Endothelial cell of umbilical vein (primary cell): ENCODE measurements around the gene BCAN. TPM values are rescaled to one million over a fixed set of nuclear protein-coding genes. Genes with fewer than 3 reads are reported as not detected.

Experiments used
- BruUV-seq: library from RNA; stranded (reverse); fragments of 400-500 nt; replicated peaks from 2 replicates; lab custom pipeline; 2021; lab: Mats Ljungman, UMichigan
- CTCF ChIA-PET: fragments of 300-600, 350-600 bp; sonication (Branson Sonifier 250); formaldehyde crosslinking; loops from one replicate; lab custom pipeline; 2021; ENCODE audit warnings: antibody characterized with exemption, inconsistent platforms; lab: Charles Lee
- POLR2A ChIA-PET: fragments of 300-600, 350-600 bp; sonication (Branson Sonifier 250); formaldehyde crosslinking; loops from one replicate; lab custom pipeline; 2021; ENCODE audit warnings: antibody characterized with exemption, inconsistent platforms; lab: Charles Lee
- DNase-seq: peaks from one replicate; pipeline ENCODE4 v3.0.0-alpha.2; 2011; ENCODE audit warnings: low read depth, low spot score
- FAIRE-seq: peaks from 2 replicates; lab custom pipeline; 2011; peaks lifted over from hg19 to GRCh38; lab: Jason Lieb, UNC
- H2AFZ ChIP-seq: 2 replicates; pipeline ENCODE4 v1.6.0; 2012; ENCODE audit warnings: low read depth, low read length, control low read depth, inconsistent platforms
- H3K27ac ChIP-seq: 2 replicates; pipeline ENCODE4 v1.5.1; 2011; ENCODE audit warnings: low read depth, mild to moderate bottlenecking, control low read depth, low read length, moderate library complexity; ENCODE audit not compliant: insufficient read depth
- H3K27me3 ChIP-seq, 2 experiments: 2 replicates each; pipeline versions ENCODE4 v1.6.0 to v1.6.1; 2011; ENCODE audit warnings: low read length in 2 of 2, mixed read lengths in 1 of 2; ENCODE audit not compliant: control insufficient read depth in 2 of 2, insufficient read depth in 2 of 2
- H3K36me3 ChIP-seq, 2 experiments: 2 replicates in 1 of 2; 3 replicates in 1 of 2; pipeline ENCODE4 v1.5.1; 2011; ENCODE audit warnings: low read length in 2 of 2, mild to moderate bottlenecking in 1 of 2, moderate library complexity in 1 of 2; ENCODE audit not compliant: control insufficient read depth in 2 of 2, insufficient read depth in 2 of 2; ENCODE audit errors: extremely low read depth in 1 of 2
- H3K4me1 ChIP-seq: 3 replicates; pipeline ENCODE4 v1.5.1; 2011; ENCODE audit warnings: mild to moderate bottlenecking, low read length; ENCODE audit not compliant: control insufficient read depth, insufficient read depth; ENCODE audit errors: extremely low read depth
- H3K4me2 ChIP-seq: 2 replicates; pipeline ENCODE4 v1.6.1; 2011; ENCODE audit warnings: low read length, control low read depth, mixed read lengths; ENCODE audit not compliant: insufficient read depth
- H3K4me3 ChIP-seq, 3 experiments: fragments of 200-600 bp in 1 of 3; sonication (generic), shearing (Covaris generic) in 1 of 3; replicated peaks in 1 of 3; 2 replicates each; pipeline ENCODE4 v1.5.1; 2011 to 2016; ENCODE audit warnings: control low read depth in 3 of 3, low read length in 3 of 3, mild to moderate bottlenecking in 2 of 3, inconsistent platforms in 1 of 3, low read depth in 1 of 3, moderate library complexity in 1 of 3; ENCODE audit not compliant: insufficient read depth in 1 of 3
- H3K79me2 ChIP-seq: 2 replicates; pipeline ENCODE4 v1.6.0; 2012; ENCODE audit warnings: low read length, inconsistent platforms; ENCODE audit not compliant: control insufficient read depth, insufficient read depth
- H3K9ac ChIP-seq: replicated peaks from 2 replicates; pipeline ENCODE3; 2011; ENCODE audit warnings: low read length, control low read depth; ENCODE audit not compliant: insufficient read depth; ENCODE audit errors: extremely low read depth
- H3K9me1 ChIP-seq: replicated peaks from 3 replicates; pipeline ENCODE4 v1.6.0; 2011; ENCODE audit warnings: mild to moderate bottlenecking, low read length; ENCODE audit not compliant: control insufficient read depth, insufficient read depth; ENCODE audit errors: extremely low read depth
- H3K9me3 ChIP-seq: replicated peaks from 2 replicates; pipeline ENCODE4 v1.5.1; 2012; ENCODE audit warnings: low read length, inconsistent platforms; ENCODE audit not compliant: control insufficient read depth, insufficient read depth
- H4K20me1 ChIP-seq: replicated peaks from 2 replicates; pipeline ENCODE3; 2011; ENCODE audit warnings: mild to moderate bottlenecking, low read length; ENCODE audit not compliant: control insufficient read depth, insufficient read depth; ENCODE audit errors: extremely low read depth
- CTCF ChIP-seq, 2 donors: IDR thresholded peaks; 1 replicate in 1 of 2; 2 replicates in 1 of 2; pipeline ENCODE4 v1.5.1; 2011; ENCODE audit warnings: low read length in 2 of 2, mild to moderate bottlenecking in 2 of 2, moderate library complexity in 2 of 2, control low read depth in 1 of 2, inconsistent platforms in 1 of 2, low read depth in 1 of 2; ENCODE audit not compliant: insufficient read depth in 1 of 2; ENCODE audit errors: extremely low read depth in 1 of 2
- EZH2 ChIP-seq: IDR thresholded peaks from 2 replicates; pipeline ENCODE4 v1.6.1; 2012; ENCODE audit warnings: borderline replicate concordance, low read depth, mild to moderate bottlenecking, moderate library complexity, low read length, inconsistent platforms; ENCODE audit not compliant: severe bottlenecking
- FOS ChIP-seq: IDR thresholded peaks from 2 replicates; pipeline ENCODE4 v1.6.1; 2011; ENCODE audit warnings: mild to moderate bottlenecking, low read length, moderate library complexity, borderline replicate concordance; ENCODE audit not compliant: insufficient read depth
- GATA2 ChIP-seq: IDR thresholded peaks from 2 replicates; pipeline ENCODE4 v1.7.0; 2011; ENCODE audit warnings: low read depth, mild to moderate bottlenecking, moderate library complexity, mixed read lengths, low read length; ENCODE audit not compliant: insufficient read length, insufficient read depth
- JUN ChIP-seq: IDR thresholded peaks from 2 replicates; pipeline ENCODE4 v1.6.1; 2011; ENCODE audit warnings: borderline replicate concordance, low read depth; ENCODE audit not compliant: insufficient read length, insufficient read depth
- MAX ChIP-seq: IDR thresholded peaks from 2 replicates; pipeline ENCODE4 v1.6.1; 2011; ENCODE audit not compliant: insufficient read depth, insufficient read length
- MYC ChIP-seq: IDR thresholded peaks from one replicate; pipeline ENCODE4 v1.6.1; 2011; ENCODE audit warnings: mild to moderate bottlenecking, low read depth, low read length
- POLR2A ChIP-seq: IDR thresholded peaks from 2 replicates; pipeline ENCODE4 v1.6.1; 2012; ENCODE audit warnings: low read depth, mild to moderate bottlenecking, control low read depth, low read length
- POLR2AphosphoS5 ChIP-seq: IDR thresholded peaks from 2 replicates; pipeline ENCODE4 v1.6.1; 2012; ENCODE audit warnings: low read depth, mild to moderate bottlenecking, control low read depth, low read length, moderate library complexity; ENCODE audit not compliant: insufficient read depth
- dilution Hi-C: fragments of 300-500 bp; cut with MboI; formaldehyde crosslinking; loops from one replicate; pipeline ENCODE4 v1.15.0; 2019; ENCODE audit warnings: low sequenced_read_pairs; ENCODE audit not compliant: extremely low pct_ligation_motif_present
- intact Hi-C: fragments of 100-400 bp; cut with micrococcal nuclease; formaldehyde crosslinking; loops from one replicate; pipeline ENCODE4 v1.10.0; 2022
- polyA plus RNA-seq, 4 experiments: library from polyadenylated mRNA; depleted of rRNA in 3 of 4; stranded (reverse) in 3 of 4; unstranded in 1 of 4; fragments of >200 nt; gene quantifications; 2 replicates each; pipeline versions ENCODE4 v1.2.1 to v1.2.3, GENCODE V29; 2011 to 2012; ENCODE audit warnings: missing spikeins in 1 of 4
- total RNA-seq: library from RNA; stranded (reverse); gene quantifications from 2 replicates; pipeline ENCODE4 v1.2.3, GENCODE V29; 2021

BCAN gene
- total and polyA plus RNA-seq, 2 donors (not counting 3 experiments of a cell fraction or from before 2014, with no cell fraction given) = 0.15 TPM; not detected in 1

- Histone ChIP-seq H2AFZ (no peak overlapping the region), H3K36me3 (no peaks in the 10 kb centered on the region), H3K4me1 (no peaks in the 10 kb centered on the region), H3K9me1 (no peaks in the 10 kb centered on the region), H4K20me1 (no peaks in the 10 kb centered on the region), H3K4me2 (no peak overlapping the region), H3K27me3 (peaks cover 56 to 58% of the 10 kb centered on the region in 2 experiments), H3K9ac (no peak overlapping the region), H3K9me3 (no peaks in the 10 kb centered on the region), H3K27ac (no peak overlapping the region), H3K79me2 (no peaks in the 10 kb centered on the region), H3K4me3 (no peak overlapping the region)
- intact Hi-C loops (no loop called here), dilution Hi-C loops (no loop called here)
- ChIA-PET CTCF (interaction anchor here (1.2 kb wide), 1 partner anchor 59 kb away, joined by 3 read pairs; no protein-coding TSS in a partner anchor), POLR2A (no interaction called here)
- no peak for FAIRE-seq
- BruUV-seq = no TSS peak
- DNase-seq = no peak
- TF ChIP-seq POLR2A (no peak), EZH2 (peak; percentile 45), MAX (no peak), FOS (no peak)
Observed at GRCh38 chr1:156646738-156647211, 4.9 kb downstream of the BCAN start.

GRCh38 chr1:156647351-156647750 is 5.4 kb downstream of the BCAN start:
- TF ChIP-seq JUN = no peak
- no peak for TF ChIP-seq CTCF (IDR thresholded peaks at IDR 0.05; ENCODE audit: extremely low read depth in 1 of 2, insufficient read depth in 1 of 2, low read depth in 1 of 2, low read length in 2 of 2)
- no peak for TF ChIP-seq FOS
- no peak for TF ChIP-seq POLR2AphosphoS5
- no peak for TF ChIP-seq EZH2
- no peak for TF ChIP-seq MAX
- no peak for TF ChIP-seq MYC
- no peak for TF ChIP-seq GATA2
- TF ChIP-seq POLR2A = no peak
- Histone ChIP-seq H3K36me3 (no peaks in the 10 kb centered on the region), H3K4me2 (no peak overlapping the region), H3K9me1 (no peaks in the 10 kb centered on the region), H3K9me3 (no peaks in the 10 kb centered on the region), H3K4me1 (no peaks in the 10 kb centered on the region), H3K9ac (no peak overlapping the region), H3K4me3 (no peak overlapping the region), H4K20me1 (no peaks in the 10 kb centered on the region), H3K79me2 (no peaks in the 10 kb centered on the region), H2AFZ (no peak overlapping the region), H3K27me3 (peaks cover 52 to 53% of the 10 kb centered on the region in 2 experiments), H3K27ac (no peak overlapping the region)
- no TSS peak for BruUV-seq
- DNase-seq (no peak), FAIRE-seq (no peak)
- CTCF ChIA-PET = no interaction called here
- intact Hi-C loops = no loop called here
- dilution Hi-C loops = no loop called here
- POLR2A ChIA-PET = no interaction called here
